Fibroblast of skin of abdomen (primary cell): ENCODE results near the gene IKZF3.
"Not testable (repeated sequence)": the region's sequence is repeated elsewhere in the genome, so short reads cannot be mapped to it uniquely, and the experiment has no call there.

ENCODE experiments used
- DNase-seq: peaks from one replicate; pipeline ENCODE4 v3.0.0-alpha.2; 2013

Gene IKZF3

DNA sequence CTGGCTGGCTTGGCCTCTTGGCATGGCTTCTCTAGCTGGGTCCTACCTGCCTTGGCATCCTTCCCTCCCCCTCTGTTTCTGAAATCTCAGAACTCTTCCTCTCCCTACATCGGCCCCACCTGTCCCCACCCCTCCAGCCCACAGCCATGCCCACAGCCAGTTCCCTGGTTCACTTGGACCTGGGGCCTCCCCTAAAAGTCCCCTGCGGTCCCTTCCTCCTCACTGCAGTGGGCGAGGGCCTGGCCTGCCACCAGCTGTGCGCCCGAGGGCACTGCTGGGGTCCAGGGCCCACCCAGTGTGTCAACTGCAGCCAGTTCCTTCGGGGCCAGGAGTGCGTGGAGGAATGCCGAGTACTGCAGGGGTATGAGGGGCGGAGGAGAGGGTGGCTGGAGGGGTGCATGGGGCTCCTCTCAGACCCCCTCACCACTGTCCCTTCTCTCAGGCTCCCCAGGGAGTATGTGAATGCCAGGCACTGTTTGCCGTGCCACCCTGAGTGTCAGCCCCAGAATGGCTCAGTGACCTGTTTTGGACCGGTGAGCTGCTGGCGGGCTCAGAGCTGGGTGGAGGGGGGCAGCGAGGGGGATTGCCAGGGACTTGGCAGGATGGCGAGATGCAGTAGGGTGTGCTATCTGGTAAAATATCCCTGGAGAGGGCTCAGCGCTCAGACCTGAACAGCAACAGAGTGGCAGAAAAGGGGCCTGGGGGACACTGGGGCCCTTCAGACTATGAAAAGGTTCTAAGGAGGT lies 147.9 kb downstream of the IKZF3 start:
- no peak for DNase-seq

DNA sequence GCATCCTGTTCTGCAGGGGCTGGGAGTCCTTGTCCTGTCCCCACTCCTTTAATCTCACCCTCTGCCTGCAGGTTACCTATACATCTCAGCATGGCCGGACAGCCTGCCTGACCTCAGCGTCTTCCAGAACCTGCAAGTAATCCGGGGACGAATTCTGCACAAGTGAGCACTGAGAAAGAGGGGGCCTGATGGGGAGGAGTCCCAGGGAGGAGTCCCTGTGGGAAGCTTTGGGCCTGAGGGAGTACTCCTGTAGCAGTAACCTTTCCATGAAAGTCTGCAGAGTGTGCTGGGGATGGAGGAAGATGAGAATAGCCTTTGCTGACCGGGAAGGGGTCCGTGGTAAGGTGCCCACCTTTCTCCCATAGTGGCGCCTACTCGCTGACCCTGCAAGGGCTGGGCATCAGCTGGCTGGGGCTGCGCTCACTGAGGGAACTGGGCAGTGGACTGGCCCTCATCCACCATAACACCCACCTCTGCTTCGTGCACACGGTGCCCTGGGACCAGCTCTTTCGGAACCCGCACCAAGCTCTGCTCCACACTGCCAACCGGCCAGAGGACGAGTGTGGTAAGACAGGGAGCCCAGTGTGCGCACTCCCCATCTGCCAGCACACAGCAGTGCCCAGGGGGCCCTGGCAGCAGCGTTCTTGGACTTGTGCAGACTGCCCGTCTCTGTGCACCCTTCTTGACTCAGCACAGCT lies 148.6 kb downstream of the IKZF3 start:
- DNase-seq, result no peak

DNA sequence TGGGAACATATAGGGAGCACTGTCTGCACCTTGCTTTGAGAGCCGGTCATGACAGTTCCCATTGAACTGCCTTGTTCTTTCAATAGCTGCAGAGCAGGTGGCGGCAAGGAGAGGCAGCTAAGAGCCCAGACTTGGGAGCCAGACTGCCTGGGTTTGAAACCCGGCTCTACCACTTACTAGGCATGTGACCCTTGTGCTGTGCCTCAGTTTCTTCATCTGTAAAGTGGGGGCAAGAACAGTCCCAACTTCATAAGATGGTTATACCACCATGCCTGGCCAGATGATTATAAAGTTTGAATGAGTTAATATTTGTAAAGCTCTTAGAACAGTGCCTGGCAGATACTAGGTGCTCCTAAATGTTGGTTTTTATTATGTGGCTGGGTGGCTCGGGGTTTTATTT lies 149.9 kb downstream of the IKZF3 start:
- DNase-seq, result no peak

DNA sequence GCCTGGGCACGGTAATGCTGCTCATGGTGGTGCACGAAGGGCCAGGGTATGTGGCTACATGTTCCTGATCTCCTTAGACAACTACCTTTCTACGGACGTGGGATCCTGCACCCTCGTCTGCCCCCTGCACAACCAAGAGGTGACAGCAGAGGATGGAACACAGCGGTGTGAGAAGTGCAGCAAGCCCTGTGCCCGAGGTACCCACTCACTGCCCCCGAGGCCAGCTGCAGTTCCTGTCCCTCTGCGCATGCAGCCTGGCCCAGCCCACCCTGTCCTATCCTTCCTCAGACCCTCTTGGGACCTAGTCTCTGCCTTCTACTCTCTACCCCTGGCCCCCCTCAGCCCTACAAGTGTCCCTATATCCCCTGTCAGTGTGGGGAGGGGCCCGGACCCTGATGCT lies 152.3 kb downstream of the IKZF3 start:
- DNase-seq, result no peak

DNA sequence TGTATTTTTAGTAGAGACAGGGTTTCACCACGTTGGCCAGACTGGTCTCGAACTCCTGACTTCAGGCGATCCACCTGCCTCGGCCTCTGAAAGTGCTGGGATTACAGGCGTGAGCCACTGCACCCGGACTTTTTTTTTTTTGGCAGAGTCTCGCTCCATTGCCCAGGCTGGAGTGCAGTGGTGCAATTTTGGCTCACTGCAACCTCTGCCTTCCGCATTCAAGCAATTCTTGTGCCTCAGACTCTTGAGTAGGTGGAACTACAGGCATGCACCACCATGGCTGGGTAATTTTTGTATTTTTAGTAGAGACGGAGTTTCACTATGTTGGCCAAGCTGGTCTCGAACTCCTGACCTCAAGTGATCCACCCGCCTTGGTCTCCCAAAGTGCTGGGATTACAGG lies 153.0 kb downstream of the IKZF3 start:
- not testable (repeated sequence) for DNase-seq

DNA sequence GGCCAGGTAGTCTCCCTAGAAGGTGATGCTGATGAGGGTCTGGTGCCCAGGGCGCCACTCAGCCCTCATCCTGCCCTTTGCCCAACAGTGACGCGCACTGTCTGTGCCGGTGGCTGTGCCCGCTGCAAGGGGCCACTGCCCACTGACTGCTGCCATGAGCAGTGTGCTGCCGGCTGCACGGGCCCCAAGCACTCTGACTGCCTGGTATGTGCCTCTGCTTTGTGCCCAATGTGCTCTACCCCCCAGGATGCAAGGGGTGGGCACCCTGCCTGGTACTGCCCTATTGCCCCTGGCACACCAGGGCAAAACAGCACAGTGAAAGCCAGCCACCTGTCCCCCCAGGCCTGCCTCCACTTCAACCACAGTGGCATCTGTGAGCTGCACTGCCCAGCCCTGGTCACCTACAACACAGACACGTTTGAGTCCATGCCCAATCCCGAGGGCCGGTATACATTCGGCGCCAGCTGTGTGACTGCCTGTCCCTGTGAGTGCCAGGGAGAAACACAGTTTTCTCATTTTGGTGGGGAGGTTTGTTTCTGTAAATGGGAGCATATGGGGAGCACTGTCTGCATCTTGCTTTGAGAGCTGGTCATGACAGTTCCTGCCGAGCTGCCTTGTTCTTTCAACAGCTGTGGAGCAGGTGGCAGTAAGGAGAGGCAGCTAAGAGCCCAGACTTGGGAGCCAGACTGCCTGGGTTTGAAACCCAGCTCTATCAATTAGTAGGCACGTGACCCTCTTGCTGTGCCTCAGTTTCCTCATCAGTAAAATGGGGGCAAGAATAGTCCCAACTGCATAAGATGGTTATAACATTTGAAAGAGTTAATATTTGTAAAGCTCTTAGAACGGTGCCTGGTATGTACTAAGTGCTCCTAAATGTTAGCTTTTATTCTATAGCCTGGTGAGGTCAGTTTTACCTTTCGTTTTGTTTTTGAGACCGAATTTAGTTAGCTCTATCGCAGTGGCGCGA lies 153.8 kb downstream of the IKZF3 start:
- DNase-seq, result no peak

DNA sequence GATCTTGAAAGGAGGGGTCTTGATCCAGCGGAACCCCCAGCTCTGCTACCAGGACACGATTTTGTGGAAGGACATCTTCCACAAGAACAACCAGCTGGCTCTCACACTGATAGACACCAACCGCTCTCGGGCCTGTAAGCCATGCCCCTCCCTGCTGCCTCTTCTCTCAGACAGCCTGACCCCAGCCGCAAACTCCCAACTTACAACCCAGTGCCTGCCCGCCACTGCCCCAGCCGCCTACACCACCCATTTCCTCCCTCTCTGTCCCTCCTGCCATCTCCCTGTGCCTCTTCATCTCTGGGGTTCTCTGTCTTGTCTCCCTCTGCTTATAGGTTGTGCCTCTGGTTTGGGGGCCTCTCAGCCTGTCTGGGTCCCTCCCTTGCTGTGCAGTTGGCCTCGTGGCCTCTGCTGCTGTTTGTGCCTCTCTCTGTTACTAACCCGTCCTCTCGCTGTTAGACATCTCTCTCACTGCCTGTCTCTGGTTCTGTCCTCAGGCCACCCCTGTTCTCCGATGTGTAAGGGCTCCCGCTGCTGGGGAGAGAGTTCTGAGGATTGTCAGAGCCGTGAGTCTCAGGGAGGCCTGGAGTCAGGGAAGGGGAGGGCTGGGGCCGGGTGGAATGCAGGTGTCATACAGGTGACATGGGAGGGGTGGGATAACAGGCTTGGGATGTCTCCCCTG lies 154.7 kb downstream of the IKZF3 start:
- no peak for DNase-seq
